ENCODE data around the gene USP49.

- TF ChIP-seq CTCF (conservative IDR thresholded peaks at IDR 0.05; ENCODE audit: low read depth, low read length) = no peak
- TF ChIP-seq EZH2phosphoT487 (IDR thresholded peaks at IDR 0.05; ENCODE audit: borderline replicate concordance, low read length) = no peak
Measured at GRCh38 chr6:41896281-41896680, 1.1 kb upstream of the USP49 start.

Measured in PC-3 (cell line).